RWPE2 (cell line): ENCODE results near the gene DHPS.
"Not testable (repeated sequence)": the region's sequence is repeated elsewhere in the genome, so short reads cannot be mapped to it uniquely, and the experiment has no call there.

Experiments used
- ATAC-seq: fragments of 200-7000 bp; cut with Tn5 transposase; 3 replicates; pipeline ENCODE4 v1.9.1; 2021; ENCODE audit warnings: low read depth
- DNase-seq: peaks from one replicate; pipeline ENCODE4 v3.0.0-alpha.2; 2020; ENCODE audit warnings: low spot score
- H3K27ac ChIP-seq: fragments of 450-650 bp; 2 replicates; pipeline ENCODE4 v1.5.1; 2017; ENCODE audit warnings: mild to moderate bottlenecking; ENCODE audit not compliant: poor library complexity, severe bottlenecking
- H3K27me3 ChIP-seq: fragments of 250-450 bp; sonication (Bioruptor Pico); 2 replicates; pipeline ENCODE4 v1.5.1; 2021; ENCODE audit warnings: mild to moderate bottlenecking, moderate library complexity; ENCODE audit not compliant: insufficient read depth, poor library complexity, severe bottlenecking
- H3K36me3 ChIP-seq: fragments of 250-450 bp; sonication (Bioruptor Pico); 2 replicates; pipeline ENCODE4 v1.5.1; 2020; ENCODE audit warnings: low read depth, mild to moderate bottlenecking, moderate library complexity
- H3K4me1 ChIP-seq: fragments of 250-450 bp; sonication (Bioruptor Pico); 2 replicates; pipeline ENCODE4 v1.5.1; 2021; ENCODE audit warnings: mild to moderate bottlenecking, moderate library complexity; ENCODE audit not compliant: insufficient read depth, poor library complexity, severe bottlenecking
- H3K4me3 ChIP-seq: fragments of 250-450 bp; sonication (Bioruptor Pico); 2 replicates; pipeline ENCODE4 v1.5.1; 2021; ENCODE audit warnings: mild to moderate bottlenecking, moderate library complexity; ENCODE audit not compliant: severe bottlenecking
- H3K9me3 ChIP-seq: fragments of 250-450 bp; sonication (Bioruptor Pico); 2 replicates; pipeline ENCODE4 v1.5.1; 2021; ENCODE audit warnings: mild to moderate bottlenecking, moderate library complexity; ENCODE audit not compliant: severe bottlenecking
- TF ChIP-seq, protein P1 (sequence below): fragments of 450-650 bp; IDR thresholded peaks from one replicate; pipeline ENCODE4 v1.5.1; 2017; ENCODE audit warnings: mild to moderate bottlenecking, moderate library complexity; ENCODE audit not compliant: poor library complexity, severe bottlenecking

Gene DHPS

DNA sequence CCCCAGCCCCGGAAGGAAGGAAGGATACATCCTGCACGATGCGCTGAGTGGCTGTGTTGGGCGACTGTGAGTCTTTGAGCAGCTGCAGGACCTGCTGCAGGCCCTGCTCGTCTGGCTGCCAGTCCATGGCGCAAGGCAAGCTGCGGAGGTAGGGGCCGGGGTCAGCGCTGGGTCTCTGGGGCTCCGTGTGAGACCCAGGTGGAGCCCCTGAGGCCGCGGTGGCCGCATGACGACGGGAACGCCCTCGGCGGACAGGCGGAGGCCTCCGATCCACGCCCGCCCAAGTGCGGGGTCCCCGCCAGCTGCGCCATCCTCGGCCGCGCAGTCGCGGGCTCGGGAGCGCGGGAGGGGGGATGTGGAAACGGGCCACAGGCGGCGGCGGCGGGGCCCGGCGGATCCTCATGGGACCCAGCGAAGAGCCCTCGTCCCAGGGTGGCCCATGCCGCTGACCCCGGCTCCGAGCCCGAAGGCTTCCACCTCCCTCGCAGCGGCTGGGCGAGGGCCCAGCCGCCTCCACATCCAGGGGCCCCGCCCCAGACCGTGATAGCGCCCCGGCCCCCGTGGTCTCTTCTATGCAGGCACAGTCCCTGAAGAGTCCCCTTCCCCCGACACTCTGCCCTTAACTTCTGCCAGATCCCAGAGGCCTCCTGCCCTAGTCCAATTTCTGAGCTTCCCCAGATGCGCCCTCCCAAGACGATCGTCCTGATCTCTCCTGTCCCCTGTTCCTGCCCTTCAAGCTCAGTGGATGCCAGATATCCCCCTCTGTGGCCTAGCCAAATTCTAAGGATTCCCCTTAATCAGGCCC, 39.4 kb upstream of the DHPS start:
- DNase-seq: no peak
- H3K27ac ChIP-seq: peak overlapping the region; percentile 76

GRCh38 chr19:12720296-12720695, 38.6 kb upstream of the DHPS start:
- Histone ChIP-seq H3K36me3 (peaks cover 44% of the 10 kb centered on the region), H3K27ac (peak overlapping the region; percentile 76), H3K4me3 (peak overlapping the region; percentile 72), H3K27me3 (no peaks in the 10 kb centered on the region), H3K9me3 (no peaks in the 10 kb centered on the region), H3K4me1 (no peaks in the 10 kb centered on the region)
- ATAC-seq (no peak), DNase-seq (no peak)
- TF ChIP-seq, protein P1, sequence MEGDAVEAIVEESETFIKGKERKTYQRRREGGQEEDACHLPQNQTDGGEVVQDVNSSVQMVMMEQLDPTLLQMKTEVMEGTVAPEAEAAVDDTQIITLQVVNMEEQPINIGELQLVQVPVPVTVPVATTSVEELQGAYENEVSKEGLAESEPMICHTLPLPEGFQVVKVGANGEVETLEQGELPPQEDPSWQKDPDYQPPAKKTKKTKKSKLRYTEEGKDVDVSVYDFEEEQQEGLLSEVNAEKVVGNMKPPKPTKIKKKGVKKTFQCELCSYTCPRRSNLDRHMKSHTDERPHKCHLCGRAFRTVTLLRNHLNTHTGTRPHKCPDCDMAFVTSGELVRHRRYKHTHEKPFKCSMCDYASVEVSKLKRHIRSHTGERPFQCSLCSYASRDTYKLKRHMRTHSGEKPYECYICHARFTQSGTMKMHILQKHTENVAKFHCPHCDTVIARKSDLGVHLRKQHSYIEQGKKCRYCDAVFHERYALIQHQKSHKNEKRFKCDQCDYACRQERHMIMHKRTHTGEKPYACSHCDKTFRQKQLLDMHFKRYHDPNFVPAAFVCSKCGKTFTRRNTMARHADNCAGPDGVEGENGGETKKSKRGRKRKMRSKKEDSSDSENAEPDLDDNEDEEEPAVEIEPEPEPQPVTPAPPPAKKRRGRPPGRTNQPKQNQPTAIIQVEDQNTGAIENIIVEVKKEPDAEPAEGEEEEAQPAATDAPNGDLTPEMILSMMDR: no peak

More for the DNA sequence above, 39.4 kb upstream of the DHPS start:
- Histone ChIP-seq H3K4me1 (no peaks in the 10 kb centered on the region), H3K9me3 (no peaks in the 10 kb centered on the region), H3K4me3 (peak overlapping the region; percentile 72), H3K36me3 (peaks cover 36% of the 10 kb centered on the region), H3K27me3 (no peaks in the 10 kb centered on the region)
- TF ChIP-seq, protein P1: no peak
- ATAC-seq: peak; percentile 8; the same call in 1 of the 3 replicates

DNA sequence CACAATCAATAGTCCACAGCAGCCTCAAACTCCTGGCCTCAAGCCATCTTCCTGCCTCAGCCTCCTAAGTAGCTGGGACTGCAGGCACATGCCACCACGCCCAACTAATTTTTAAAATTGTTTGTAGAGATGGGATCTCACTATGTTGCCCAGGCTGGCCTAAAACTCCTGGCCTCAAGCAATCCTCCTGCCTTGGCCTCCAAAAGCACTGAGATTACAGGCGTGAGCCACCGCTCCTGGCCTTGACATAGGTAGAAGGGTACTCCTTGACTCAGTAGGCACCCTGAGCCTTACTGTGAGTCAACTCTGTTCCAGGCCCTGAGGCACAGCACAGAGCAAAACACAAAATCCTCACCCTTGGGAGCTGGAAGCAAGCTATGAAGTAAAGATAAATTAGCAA, 34.2 kb upstream of the DHPS start:
- Histone ChIP-seq H3K4me3 (no peak overlapping the region), H3K27ac (no peak overlapping the region), H3K27me3 (no peaks in the 10 kb centered on the region), H3K9me3 (no peaks in the 10 kb centered on the region), H3K36me3 (peaks cover 87% of the 10 kb centered on the region), H3K4me1 (no peaks in the 10 kb centered on the region)
- ATAC-seq: no peak
- no peak for DNase-seq
- TF ChIP-seq, protein P1: no peak

- Histone ChIP-seq H3K36me3 (peaks cover 95% of the 10 kb centered on the region), H3K27me3 (no peaks in the 10 kb centered on the region), H3K27ac (no peak overlapping the region), H3K9me3 (no peaks in the 10 kb centered on the region), H3K4me3 (no peak overlapping the region), H3K4me1 (no peaks in the 10 kb centered on the region)
- no peak for DNase-seq
- TF ChIP-seq, protein P1: no peak
- ATAC-seq: no peak
Measured at GRCh38 chr19:12715102-12715501, 33.4 kb upstream of the DHPS start.

GRCh38 chr19:12713304-12713703, 31.6 kb upstream of the DHPS start:
- H3K27ac ChIP-seq, H3K4me3 ChIP-seq, DNase-seq, H3K27me3 ChIP-seq, H3K4me1 ChIP-seq, H3K9me3 ChIP-seq, ATAC-seq: not testable (repeated sequence)
- H3K36me3 ChIP-seq: peaks cover 100% of the 10 kb centered on the region
